Stimulated activated naive CD8-positive, alpha-beta T cell treated with anti-CD3 and anti-CD28 coated beads, Interleukin-15, Interleukin-2, amounts not matched to agents 100 U/mL and 50 U/mL, for 24 hours (primary cell): Measurements from ENCODE around the gene ZNF562.
"Not testable (repeated sequence)": the region's sequence is repeated elsewhere in the genome, so short reads cannot be mapped to it uniquely, and the experiment has no call there.

ENCODE experiments used
- ATAC-seq: fragments of 150-1000 bp; cut with Tn5 transposase; one replicate; pipeline ENCODE4 v1.10.0; 2021
- DNase-seq: peaks from one replicate; pipeline ENCODE4 v3.0.0; 2021

The ZNF562 gene

GRCh38 chr19:9674663-9675357 lies at the start of gene ZNF562:
TSS of gene ZNF562 (minus strand) at chr19:9675100. CDS start at chr19:9660744, 14,356 bp downstream.
- peak; percentile 87 for DNase-seq
- ATAC-seq = peak; percentile 88

GRCh38 chr19:9724157-9724556 lies 49.3 kb upstream of the ZNF562 start:
- DNase-seq = no peak
- no peak for ATAC-seq

DNA sequence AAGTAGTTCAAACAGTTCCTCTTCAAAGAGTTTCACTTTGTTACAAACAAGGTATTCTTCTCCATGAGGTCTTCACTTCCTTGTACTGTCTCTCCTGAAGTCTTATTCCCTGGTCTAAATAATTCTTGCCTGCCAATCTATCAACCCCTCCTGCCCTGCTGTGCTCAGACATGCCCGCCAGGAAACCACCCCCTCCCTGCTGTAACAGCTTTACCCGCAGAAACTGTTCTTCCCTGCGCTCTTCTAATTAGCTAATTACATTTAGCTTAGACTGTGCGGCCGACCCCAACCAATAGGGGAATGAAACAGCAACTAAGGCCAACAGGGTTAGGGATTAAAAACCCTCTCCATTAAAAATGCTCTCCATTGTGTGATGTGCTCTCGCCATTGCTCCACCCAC lies 47.0 kb upstream of the ZNF562 start:
- DNase-seq = no peak

GRCh38 chr19:9720541-9720940 lies 45.6 kb upstream of the ZNF562 start:
- ATAC-seq (no peak), DNase-seq (no peak)

More for the DNA sequence above, 47.0 kb upstream of the ZNF562 start:
- ATAC-seq = no peak

DNA sequence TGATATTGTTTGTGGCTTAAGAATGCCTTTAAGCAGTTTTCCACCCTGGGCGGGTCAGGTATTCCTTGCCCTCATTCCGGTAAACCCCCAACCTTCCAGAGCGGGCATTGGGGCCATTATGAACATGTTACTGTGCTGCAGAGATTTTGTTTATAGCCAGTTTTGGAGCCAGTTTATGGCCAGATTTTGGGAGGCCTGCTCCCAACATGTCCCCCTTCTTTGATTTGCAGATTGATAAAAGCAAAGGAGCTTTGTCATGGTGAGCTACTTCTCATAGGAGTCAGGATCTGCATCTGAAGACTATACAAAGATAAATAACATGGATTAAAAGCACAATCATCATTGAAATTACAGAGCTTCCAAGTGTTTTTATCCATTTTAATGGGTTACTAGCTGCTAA lies 36.9 kb upstream of the ZNF562 start:
- ATAC-seq (no peak), DNase-seq (no peak)

- DNase-seq = no peak
These were observed 34.4 kb upstream of the ZNF562 start for GRCh38 chr19:9709305-9709704.

DNA sequence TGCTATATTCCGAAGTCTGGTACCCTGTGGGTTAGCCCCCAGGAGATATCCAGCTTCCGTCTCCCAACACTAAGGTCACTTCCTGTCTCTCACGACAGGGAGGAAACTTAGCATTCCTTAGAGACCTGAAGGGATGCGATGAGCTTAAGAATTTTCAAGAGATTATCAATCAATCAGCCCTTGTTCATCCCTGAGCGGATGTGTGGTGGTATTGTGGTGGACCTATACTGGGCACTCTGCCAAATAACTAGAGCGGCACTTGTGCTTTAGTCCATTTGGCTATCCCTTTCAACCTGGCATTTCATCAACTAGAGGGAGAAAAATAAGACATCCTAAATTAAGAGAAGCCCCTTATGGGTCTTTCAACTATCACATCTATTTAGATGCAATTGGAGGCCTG lies 30.9 kb upstream of the ZNF562 start:
- ATAC-seq = no peak
- no peak for DNase-seq

More at GRCh38 chr19:9709305-9709704, 34.4 kb upstream of the ZNF562 start:
- no peak for ATAC-seq

GRCh38 chr19:9702186-9702585 lies 27.3 kb upstream of the ZNF562 start:
- no peak for DNase-seq
- no peak for ATAC-seq

GRCh38 chr19:9700229-9700981 lies 25.5 kb upstream of the ZNF562 start:
- DNase-seq (no peak), ATAC-seq (no peak)

DNA sequence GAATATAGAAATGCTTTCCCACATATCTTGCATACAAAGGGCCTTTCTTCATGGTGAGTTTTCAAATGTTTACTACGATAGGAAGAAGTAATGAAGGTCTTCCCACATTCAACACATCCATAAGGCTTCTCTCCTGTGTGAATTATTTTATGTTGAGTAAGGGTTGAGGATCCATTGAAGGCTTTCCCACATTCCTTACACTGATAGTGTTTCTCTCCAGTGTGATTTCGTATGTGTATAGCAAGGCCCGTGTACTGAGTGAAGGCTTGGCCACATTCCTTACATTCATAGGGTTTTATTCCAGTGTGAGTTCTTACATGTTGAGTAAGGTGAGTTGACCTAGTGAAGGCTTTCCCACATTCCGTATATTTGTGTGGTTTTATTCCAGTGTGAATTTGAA lies 15.4 kb upstream of the ZNF562 start:
- DNase-seq, ATAC-seq: not testable (repeated sequence)

DNA sequence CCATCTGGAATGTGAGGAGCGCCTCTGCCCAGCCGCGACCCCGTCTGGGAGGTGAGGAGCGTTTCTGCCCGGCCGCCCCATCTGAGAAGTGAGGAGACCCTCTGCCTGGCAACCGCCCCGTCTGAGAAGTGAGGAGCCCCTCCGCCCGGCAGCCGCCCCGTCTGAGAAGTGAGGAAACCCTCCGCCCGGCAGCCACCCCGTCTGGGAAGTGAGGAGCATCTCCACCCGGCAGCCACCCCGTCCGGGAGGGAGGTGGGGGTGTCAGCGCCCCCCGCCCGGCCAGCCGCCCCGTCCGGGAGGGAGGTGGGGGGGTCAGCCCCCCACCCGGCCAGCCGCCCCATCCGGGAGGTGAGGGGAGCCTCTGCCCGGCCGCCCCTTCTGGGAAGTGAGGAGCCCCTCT lies 5.1 kb upstream of the ZNF562 start:
- DNase-seq, ATAC-seq: not testable (repeated sequence)

DNA sequence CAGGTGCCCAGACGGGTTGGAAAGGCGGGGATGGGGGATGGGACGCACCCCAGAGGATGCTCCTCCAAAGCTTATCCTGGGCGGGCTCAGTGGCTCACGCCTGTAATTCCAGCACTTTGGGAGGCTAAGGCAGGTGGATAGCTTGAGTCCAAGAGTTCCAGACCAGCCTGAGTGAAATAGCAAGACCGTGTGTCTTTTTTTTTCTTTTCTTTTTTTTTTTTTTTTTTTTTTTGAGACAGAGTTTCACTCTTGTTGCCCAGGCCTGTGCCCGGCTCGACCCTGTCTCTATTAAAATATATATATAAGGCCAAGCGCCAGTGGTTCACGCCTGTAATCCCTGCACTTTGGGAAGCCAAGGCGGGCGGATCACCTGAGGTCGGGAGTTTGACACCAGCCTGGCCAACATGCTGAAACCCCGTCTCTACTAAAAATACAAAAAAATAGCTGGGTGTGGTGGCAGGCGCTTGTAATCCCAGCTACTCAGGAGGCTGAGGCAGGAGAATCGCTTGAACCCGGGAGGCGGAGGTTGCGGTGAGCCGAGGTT lies 530 bp upstream of the ZNF562 start:
- DNase-seq = not testable (repeated sequence)
- peak; percentile 76 for ATAC-seq

DNA sequence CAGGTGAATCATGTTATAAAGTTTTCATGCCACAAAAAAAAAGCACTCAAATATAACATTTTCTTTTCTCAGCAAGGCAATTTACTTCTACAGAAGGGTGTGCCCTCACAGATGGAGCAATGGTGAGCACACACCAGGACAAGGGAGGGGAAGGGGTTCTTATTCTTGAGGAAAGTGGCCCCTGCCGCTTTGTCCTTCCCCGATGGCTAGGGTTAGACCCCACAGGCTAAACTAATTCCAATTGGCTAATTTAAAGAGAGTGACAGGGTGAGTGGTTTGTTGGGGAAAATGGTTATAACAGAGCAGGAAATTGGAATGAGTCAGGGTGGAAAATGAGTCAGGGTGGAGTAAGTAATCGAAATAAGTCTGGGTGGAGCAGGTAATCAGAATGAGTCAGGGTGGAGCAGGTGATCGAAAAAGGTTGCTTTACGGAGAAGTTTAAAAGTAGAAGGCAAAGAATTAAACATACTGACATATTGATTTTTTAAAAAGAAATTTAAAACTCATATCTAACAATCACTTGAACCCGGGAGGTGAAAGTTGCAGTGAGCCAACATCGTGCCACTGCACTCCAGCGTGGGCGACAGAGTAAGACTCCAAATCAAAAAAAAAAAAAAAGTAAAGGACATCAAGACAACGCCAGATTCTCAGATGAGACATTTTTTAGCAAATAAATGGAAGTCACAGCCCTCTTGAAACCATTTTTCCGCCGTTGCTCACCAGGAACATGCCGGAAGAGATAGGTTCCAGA lies 813 bp downstream of the ZNF562 start:
- ATAC-seq = peak; percentile 67
- peak; percentile 25 for DNase-seq

DNA sequence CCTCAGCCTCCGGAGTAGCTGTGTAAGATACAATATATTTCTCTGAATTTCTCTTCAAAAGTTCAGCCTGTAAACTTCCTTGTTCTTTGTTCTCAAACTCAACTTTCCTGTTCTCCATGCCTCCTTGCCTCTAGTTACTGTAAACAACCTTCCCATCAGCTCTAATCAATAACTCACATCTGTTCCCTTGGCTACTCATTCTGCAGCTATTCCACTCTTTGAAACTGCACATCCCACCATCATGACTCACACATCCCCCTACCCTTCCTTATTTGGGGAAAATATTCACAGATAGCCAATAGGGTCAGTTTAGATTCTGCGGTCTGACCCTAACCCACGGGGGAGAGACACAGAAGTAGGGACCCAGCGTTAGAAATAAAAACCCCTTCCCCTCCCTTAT lies 2.0 kb downstream of the ZNF562 start:
- DNase-seq (no peak), ATAC-seq (no peak)

GRCh38 chr19:9671655-9672054 lies 3.2 kb downstream of the ZNF562 start:
- ATAC-seq = no peak

DNA sequence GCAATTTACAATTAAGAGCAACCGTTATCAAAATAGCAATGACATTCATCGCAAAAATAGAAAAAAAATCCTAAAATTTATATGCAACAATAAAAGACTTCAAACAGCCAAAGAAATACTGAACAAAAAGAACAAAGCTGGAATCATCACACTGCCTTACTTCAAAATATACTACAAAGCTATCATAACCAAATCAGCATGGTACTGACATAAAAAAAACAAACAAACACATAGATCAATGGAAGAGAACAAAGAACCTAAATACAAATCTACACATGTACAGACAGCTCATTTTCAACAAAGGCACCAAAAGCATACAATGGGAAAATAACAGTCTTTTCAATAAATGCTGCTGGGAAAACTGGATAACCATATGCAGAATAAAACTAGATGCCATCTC lies 6.4 kb downstream of the ZNF562 start:
- ATAC-seq (no peak), DNase-seq (no peak)

More at GRCh38 chr19:9671655-9672054, 3.2 kb downstream of the ZNF562 start:
- no peak for DNase-seq

- no peak for ATAC-seq
- DNase-seq = no peak
These were observed 7.0 kb downstream of the ZNF562 start for GRCh38 chr19:9667898-9668297.

DNA sequence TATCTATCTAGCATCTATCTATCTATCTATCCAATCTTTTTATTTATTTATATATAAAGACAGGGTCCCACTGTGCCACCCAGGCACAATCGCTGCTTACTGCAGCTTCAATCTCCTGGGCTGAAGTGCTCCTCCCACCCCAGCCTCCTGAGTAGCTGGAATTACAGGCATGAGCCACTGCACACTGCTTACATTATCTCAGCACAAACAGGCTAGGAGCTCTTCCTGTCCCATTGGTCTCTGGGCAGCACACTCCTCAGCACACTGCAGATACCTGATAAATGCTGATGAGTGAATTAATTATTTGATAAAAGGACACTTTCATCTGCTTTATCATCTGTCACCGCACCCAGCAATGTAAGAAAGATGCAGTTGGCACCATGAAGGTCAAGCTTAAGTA lies 16.1 kb downstream of the ZNF562 start:
- no peak for DNase-seq
- ATAC-seq = no peak

- not testable (repeated sequence) for ATAC-seq, DNase-seq
These were observed 21.8 kb downstream of the ZNF562 start for GRCh38 chr19:9653066-9653555.

DNA sequence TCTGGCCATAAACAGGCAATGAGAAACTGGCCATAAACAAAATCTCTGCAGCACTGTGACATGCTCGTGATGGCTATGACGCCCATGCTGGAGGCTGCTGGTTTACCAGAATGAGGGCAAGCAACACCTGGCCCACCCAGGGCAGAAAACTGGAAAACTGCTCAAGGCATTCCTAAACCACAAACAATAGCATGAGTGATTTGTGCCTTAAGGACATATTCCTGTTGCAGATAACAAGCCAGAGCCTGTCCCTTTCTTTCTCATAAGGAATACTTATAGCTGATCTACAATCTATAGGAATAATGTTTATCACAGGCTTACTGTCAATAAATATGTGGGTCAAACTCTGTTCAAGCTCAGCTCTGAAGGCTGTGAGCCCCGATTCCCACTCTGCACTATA lies 23.4 kb downstream of the ZNF562 start:
- not testable (repeated sequence) for DNase-seq, ATAC-seq

DNA sequence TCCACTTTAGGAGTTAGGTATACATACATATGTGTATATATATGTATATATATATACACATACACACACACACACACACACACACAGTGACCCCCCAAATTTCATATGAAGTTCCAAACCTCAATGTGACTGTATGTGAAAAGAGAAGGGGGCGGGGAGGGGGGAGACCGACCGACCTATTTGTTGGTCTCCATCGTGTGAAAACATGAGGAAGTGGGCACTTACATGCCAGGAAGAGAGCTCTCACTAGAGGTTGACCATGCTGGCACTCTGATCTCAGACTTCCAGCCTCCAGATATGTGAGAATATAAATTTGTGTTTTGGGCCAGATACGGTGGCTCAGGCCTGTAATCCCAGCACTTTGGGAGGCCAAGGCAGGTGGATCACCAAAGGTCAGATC lies 24.6 kb downstream of the ZNF562 start:
- DNase-seq = no peak

GRCh38 chr19:9645472-9645871 lies 29.4 kb downstream of the ZNF562 start:
- DNase-seq (no peak), ATAC-seq (no peak)

More for the DNA sequence above, 24.6 kb downstream of the ZNF562 start:
- ATAC-seq = no peak
